GM12801 (cell line): ENCODE results near the gene ZNF710.

ENCODE experiments used
- TF ChIP-seq, protein P1 (sequence below): IDR thresholded peaks from one replicate; pipeline ENCODE4 v1.5.1; 2011; ENCODE audit warnings: control low read depth; ENCODE audit not compliant: insufficient read length; ENCODE audit errors: extremely low read depth

ZNF710 gene, protein sequence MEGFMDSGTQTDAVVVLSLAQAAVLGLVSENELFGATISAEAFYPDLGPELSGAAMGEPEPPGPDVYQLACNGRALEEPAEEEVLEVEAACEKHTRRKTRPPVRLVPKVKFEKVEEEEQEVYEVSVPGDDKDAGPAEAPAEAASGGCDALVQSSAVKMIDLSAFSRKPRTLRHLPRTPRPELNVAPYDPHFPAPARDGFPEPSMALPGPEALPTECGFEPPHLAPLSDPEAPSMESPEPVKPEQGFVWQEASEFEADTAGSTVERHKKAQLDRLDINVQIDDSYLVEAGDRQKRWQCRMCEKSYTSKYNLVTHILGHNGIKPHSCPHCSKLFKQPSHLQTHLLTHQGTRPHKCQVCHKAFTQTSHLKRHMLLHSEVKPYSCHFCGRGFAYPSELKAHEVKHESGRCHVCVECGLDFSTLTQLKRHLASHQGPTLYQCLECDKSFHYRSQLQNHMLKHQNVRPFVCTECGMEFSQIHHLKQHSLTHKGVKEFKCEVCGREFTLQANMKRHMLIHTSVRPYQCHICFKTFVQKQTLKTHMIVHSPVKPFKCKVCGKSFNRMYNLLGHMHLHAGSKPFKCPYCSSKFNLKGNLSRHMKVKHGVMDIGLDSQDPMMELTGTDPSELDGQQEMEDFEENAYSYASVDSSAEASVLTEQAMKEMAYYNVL

DNA sequence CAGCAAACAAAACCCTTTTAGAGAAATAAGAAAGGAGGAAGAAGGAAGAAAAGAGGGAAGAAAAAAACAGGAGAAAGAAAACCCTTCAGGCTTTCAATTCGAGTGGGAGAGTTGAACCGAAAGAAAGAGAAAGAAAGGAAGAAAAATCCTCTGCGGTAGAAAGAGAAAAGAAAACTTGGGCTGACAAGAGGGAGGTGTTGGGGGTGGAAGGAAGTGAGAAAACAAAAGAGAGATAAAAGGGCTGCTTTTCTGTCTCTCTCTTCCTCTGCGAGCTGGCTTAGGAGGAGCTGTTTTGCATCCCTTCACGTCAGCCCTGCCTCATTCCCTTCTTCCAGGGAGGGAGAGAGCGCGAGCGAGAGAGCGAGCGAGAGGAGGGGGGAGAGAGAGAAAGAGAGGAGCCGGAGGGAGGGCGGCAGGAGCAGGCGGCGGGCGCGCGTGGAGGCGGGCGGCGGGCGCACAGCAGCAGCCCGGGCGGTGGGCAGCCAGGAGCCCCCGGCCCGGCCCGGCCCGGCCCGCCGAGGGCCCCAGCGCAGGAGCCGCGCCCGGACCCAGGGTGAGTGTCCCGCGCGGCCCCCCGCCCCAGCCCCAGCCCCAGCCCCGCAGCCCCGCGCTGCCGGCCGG, at the start of gene ZNF710:
TSS of gene ZNF710 (plus strand) at position 263 of the 621 bp plus-strand sequence. CDS start 65,814 bp downstream, outside the sequence.
- TF ChIP-seq, protein P1, sequence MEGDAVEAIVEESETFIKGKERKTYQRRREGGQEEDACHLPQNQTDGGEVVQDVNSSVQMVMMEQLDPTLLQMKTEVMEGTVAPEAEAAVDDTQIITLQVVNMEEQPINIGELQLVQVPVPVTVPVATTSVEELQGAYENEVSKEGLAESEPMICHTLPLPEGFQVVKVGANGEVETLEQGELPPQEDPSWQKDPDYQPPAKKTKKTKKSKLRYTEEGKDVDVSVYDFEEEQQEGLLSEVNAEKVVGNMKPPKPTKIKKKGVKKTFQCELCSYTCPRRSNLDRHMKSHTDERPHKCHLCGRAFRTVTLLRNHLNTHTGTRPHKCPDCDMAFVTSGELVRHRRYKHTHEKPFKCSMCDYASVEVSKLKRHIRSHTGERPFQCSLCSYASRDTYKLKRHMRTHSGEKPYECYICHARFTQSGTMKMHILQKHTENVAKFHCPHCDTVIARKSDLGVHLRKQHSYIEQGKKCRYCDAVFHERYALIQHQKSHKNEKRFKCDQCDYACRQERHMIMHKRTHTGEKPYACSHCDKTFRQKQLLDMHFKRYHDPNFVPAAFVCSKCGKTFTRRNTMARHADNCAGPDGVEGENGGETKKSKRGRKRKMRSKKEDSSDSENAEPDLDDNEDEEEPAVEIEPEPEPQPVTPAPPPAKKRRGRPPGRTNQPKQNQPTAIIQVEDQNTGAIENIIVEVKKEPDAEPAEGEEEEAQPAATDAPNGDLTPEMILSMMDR, result no peak

DNA sequence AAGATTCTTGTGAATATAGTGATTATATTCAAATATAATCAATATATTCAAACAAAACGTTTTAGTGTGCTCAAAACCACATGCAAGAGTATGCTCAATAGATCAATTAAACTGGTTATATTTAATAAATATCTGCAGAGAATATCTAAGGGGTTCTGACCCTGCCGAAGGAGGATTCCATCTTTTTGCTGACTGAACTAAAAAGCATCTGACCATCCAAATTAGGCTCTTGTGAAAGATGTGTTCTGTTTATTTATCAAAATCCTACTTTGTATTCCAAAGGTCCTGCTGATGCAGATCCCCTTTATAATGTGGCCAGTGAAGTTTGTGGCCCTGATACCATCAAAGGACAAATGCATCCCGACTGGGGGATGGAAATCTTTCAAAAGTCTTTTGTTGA, 46.6 kb upstream of the ZNF710 start:
- TF ChIP-seq, protein P1, result no peak

DNA sequence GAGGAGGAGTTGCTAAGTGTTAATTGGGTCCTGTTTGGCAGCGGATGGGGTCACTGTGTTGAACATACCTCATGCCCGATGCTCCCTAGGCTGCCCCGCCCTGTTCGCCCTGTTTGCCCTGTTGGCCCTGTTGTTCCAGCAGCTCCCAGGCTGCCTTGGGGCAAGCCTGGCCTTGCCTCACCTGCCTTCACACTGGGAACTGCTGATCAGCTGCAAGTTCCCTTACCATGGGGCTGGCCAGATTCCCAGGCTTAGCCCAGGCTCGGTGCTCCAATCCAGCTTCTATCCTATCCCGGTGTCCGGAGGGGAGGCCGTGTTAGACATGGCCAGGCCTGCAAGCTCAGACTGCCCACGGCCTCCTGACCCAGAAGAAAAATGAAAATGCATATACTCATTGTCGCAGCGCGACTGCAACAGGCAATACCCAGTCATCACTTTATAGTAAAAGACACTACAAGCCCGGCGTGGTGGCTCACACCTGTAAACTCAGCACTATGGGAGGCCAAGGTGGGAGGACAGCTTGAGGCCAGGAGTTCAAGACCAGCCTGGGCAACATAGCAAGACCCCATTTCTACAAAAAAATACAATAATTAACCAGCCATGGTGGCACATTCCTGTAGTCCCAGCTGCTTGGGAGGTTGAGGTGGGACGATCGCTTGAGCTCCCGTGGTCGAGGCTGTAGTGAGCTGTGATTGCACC, 42.9 kb upstream of the ZNF710 start:
- TF ChIP-seq, protein P1, result no peak

DNA sequence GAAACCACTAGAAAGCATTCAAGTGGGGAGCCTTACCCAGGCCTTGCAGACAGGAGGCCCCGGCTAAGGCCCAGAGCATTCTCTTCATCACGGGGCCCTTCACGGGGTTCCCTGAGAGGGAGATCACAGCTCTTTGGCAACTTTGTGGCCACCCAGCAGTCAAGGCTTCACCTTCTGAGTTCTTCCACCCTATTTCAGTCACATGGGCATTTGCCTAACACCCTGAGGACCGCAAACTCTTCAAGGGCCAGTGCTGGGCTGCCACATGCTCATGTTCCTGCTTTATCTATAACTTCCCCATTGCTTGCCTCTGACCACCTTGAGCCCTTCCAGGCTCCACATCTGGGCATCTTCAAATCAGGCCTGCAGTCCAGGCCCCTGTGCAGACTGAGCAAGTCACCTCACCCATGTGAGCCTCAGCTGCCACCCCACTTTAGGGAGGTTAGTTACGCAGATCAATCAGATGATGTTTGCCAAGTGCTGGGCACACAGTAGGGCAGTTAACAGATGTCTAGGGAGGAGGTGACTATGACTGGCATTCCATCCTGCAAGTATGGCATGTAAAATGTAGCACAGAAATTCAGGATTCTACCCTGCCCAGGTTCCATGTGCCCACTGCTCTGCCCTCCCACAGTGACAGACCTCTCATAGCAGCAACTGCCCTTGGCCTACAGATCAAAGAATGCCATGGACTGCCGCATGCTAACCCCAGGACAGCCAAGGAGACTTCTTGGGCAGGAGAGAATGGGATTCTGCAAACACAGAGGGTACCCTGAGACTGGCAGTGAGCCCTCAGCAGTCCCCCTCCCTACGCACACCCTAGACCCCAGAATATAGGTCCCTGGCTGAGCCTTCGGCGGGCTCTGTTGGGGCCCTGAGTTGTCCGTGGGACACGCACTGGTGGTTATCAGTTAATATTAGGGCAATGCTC, 37.6 kb upstream of the ZNF710 start:
- TF ChIP-seq, protein P1, result no peak

DNA sequence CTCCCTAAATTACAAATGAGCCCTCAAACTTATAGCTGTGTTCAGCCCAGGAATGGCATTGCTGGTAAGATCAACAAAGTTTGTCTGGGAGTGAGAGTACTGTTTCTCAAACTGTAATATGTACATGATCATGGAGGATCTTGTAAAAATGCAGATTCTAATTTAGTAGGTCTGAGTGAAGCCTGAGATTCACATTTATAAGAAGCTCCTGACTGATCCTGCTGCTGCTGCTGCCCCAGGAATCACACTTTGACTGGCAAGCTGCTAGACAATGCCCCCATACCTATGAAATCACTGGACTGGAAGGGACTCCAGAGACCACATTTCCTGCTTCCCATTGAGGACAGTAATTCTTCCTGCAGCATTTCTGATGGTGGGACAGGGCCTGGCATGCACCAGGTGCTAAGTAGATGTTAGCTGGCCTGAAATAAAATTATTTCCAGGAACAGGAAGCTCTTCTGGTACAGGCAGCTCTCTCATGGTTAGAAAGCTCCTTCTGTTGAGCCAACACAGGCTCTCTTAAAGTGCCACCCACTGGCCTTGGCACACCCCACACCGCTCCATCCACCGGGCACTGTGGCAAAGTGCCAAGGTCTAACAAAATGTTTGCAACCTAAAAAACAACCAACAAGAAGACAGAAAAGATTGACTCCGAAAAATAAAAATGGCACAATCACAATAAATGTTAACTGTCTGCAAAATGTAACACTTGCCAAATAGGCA, 36.7 kb upstream of the ZNF710 start:
- TF ChIP-seq, protein P1, result no peak

DNA sequence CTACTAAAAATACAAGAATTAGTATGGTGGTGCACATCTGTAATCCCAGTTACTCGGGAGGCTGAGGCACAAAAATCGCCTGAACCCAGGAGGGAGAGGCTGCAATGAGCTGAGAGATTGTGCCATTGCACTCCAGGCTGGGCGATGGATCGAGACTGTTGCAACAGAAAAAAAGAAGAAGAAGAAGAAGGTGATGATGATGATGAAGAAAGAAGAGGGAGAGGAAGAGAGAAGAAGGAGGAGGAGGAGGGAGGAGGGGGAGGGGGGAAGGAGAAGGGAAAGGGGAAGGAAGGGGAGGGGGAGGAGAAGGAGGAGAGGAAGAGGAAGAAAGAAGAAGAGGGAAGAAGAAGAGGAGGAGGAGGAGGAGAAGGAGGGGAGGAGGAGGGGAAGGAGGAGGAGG, 33.2 kb upstream of the ZNF710 start:
- TF ChIP-seq, protein P1, result no peak
